GM12878 (cell line): ENCODE results near the gene HYPK. TPM values are rescaled to one million over a fixed set of nuclear protein-coding genes. Genes with fewer than 3 reads are reported as not detected.

Source experiments
- ATF2 ChIP-seq: IDR thresholded peaks from 2 replicates; pipeline ENCODE4 v1.6.1; 2012; ENCODE audit warnings: low read length, inconsistent platforms
- ATF7 ChIP-seq: fragments of 450-650 bp; IDR thresholded peaks from 2 replicates; pipeline ENCODE4 v1.6.1; 2016; ENCODE audit warnings: low read depth, mild to moderate bottlenecking
- BACH1 ChIP-seq: fragments of 450-650 bp; IDR thresholded peaks from 2 replicates; pipeline ENCODE4 v1.6.1; 2017; ENCODE audit warnings: mild to moderate bottlenecking, borderline replicate concordance
- E2F4 ChIP-seq: IDR thresholded peaks from 2 replicates; pipeline ENCODE4 v1.6.1; 2012; ENCODE audit warnings: low read depth, low read length, improper control_type of control experiment
- EGR1 ChIP-seq, 2 experiments: IDR thresholded peaks; 1 replicate in 1 of 2; 2 replicates in 1 of 2; pipeline ENCODE4 v1.6.1; 2011 to 2012; ENCODE audit warnings: low read depth in 2 of 2, low read length in 2 of 2, borderline replicate concordance in 1 of 2, mild to moderate bottlenecking in 1 of 2, moderate library complexity in 1 of 2
- GABPA ChIP-seq: IDR thresholded peaks from 2 replicates; pipeline ENCODE4 v1.6.1; 2014; ENCODE audit warnings: antibody characterized with exemption, low read depth, mild to moderate bottlenecking, inconsistent platforms
- HCFC1 ChIP-seq: fragments of 150-350 bp; IDR thresholded peaks from 2 replicates; pipeline ENCODE4 v1.6.1; 2014; ENCODE audit warnings: low read length
- HDGF ChIP-seq: fragments of 450-650 bp; IDR thresholded peaks from 2 replicates; pipeline ENCODE4 v1.6.1; 2016; ENCODE audit warnings: antibody characterized with exemption
- HSF1 ChIP-seq: fragments of 150-350 bp; IDR thresholded peaks from 2 replicates; pipeline ENCODE4 v1.6.1; 2014; ENCODE audit warnings: mild to moderate bottlenecking, low read depth, low read length
- JUND ChIP-seq: IDR thresholded peaks from 2 replicates; pipeline ENCODE4 v1.6.1; 2012; ENCODE audit warnings: low read depth, mild to moderate bottlenecking, low read length, improper control_type of control experiment, moderate library complexity
- MEF2B ChIP-seq: fragments of 450-650 bp; IDR thresholded peaks from 2 replicates; pipeline ENCODE4 v1.6.1; 2018; ENCODE audit warnings: mild to moderate bottlenecking, moderate library complexity; ENCODE audit not compliant: partially characterized antibody, poor library complexity, severe bottlenecking
- NFIC ChIP-seq: IDR thresholded peaks from 2 replicates; pipeline ENCODE4 v1.6.1; 2012; ENCODE audit warnings: low read depth, mild to moderate bottlenecking, inconsistent platforms, low read length, moderate library complexity
- RUNX3 ChIP-seq: IDR thresholded peaks from 2 replicates; pipeline ENCODE4 v1.6.1; 2012; ENCODE audit warnings: low read length, inconsistent platforms
- SUPT20H ChIP-seq: IDR thresholded peaks from 2 replicates; pipeline ENCODE4 v1.6.1; 2011; ENCODE audit warnings: low read depth, mild to moderate bottlenecking, low read length, moderate library complexity, borderline replicate concordance; ENCODE audit not compliant: control insufficient read depth
- TBL1XR1 ChIP-seq: IDR thresholded peaks from 2 replicates; pipeline ENCODE4 v1.6.1; 2012; ENCODE audit warnings: low read depth, low read length, improper control_type of control experiment
- ZBTB11 ChIP-seq: fragments of 450-650 bp; formaldehyde crosslinking; IDR thresholded peaks from 2 replicates; pipeline ENCODE4 v1.5.0; 2022; ENCODE audit warnings: mild to moderate bottlenecking, missing genetic modification characterization
- ZNF687 ChIP-seq: fragments of 450-650 bp; IDR thresholded peaks from 2 replicates; pipeline ENCODE4 v1.6.1; 2017; ENCODE audit warnings: mild to moderate bottlenecking, moderate library complexity
- polyA plus RNA-seq, 11 experiments: library from polyadenylated mRNA; depleted of rRNA in 4 of 11; unstranded in 6 of 11; stranded (reverse) in 5 of 11; fragments of >200 nt; fragmentation: Nextera tagmentation in 4 of 11; fragmentation: Illumina TruSeq in 1 of 11; extraction: Ambion mirVana in 4 of 11; extraction: Trizol in 1 of 11; gene quantifications; 1 replicate in 1 of 11; 2 replicates in 10 of 11; pipeline versions ENCODE4 v1.2.1 to v1.2.3, GENCODE V29; 2011 to 2016; ENCODE audit warnings: inconsistent platforms in 2 of 11, missing spikeins in 2 of 11, low read depth in 1 of 11
- total RNA-seq, 4 experiments: library from RNA; depleted of rRNA in 3 of 4; stranded (reverse); fragments of >200 nt in 3 of 4; fragmentation: Illumina TruSeq in 1 of 4; extraction: Trizol in 1 of 4; gene quantifications; 2 replicates each; pipeline versions ENCODE4 v1.2.1 to v1.2.3, GENCODE V29; 2013 to 2021

Gene HYPK
- total and polyA plus RNA-seq, 10 of the 15 experiments (the other 5 are each of a cell fraction or from before 2014, with no cell fraction given): 8.0 to 38.4 (median 17.5) TPM

- peak; percentile 43; the same call in 1 of the 2 replicates for TF ChIP-seq ZNF687
- TF ChIP-seq TBL1XR1: peak; percentile 20; the same call in 1 of the 2 replicates
- peak; percentile 83 for TF ChIP-seq NFIC
- TF ChIP-seq SUPT20H: no peak
- no peak for TF ChIP-seq E2F4
- no peak for TF ChIP-seq EGR1 (IDR thresholded peaks at IDR 0.05; ENCODE audit: borderline replicate concordance in 1 of 2, low read depth in 2 of 2, low read length in 2 of 2)
- peak; percentile 68 for TF ChIP-seq RUNX3
- peak; percentile 97 for TF ChIP-seq ATF7
- TF ChIP-seq JUND: no peak
- TF ChIP-seq HDGF: peak; percentile 78; the same call in 1 of the 2 replicates
- TF ChIP-seq HSF1: no peak
- TF ChIP-seq MEF2B: peak; percentile 84
- peak; percentile 95; the same call in 1 of the 2 replicates for TF ChIP-seq BACH1
- TF ChIP-seq ATF2: peak; percentile 89
- TF ChIP-seq HCFC1: no peak
- TF ChIP-seq ZBTB11 (CRISPR knock-in tag): no peak
- TF ChIP-seq GABPA: 0 out of 2 replicates have a peak, but pooled peaks have one; percentile 7
Observed at GRCh38 chr15:43808960-43809678, 8.7 kb downstream of the HYPK start (continued).
